22Rv1 (cell line): Measurements from ENCODE around the gene NDST3.

ENCODE experiments used
- ZFX ChIP-seq: fragments of 450-650 bp; IDR thresholded peaks from 2 replicates; pipeline ENCODE4 v1.6.1; 2017; ENCODE audit warnings: antibody characterized with exemption, borderline replicate concordance
- TF ChIP-seq, protein P1 (sequence below): fragments of 450-650 bp; IDR thresholded peaks from 2 replicates; pipeline ENCODE4 v1.5.1; 2017; ENCODE audit warnings: mild to moderate bottlenecking

DNA sequence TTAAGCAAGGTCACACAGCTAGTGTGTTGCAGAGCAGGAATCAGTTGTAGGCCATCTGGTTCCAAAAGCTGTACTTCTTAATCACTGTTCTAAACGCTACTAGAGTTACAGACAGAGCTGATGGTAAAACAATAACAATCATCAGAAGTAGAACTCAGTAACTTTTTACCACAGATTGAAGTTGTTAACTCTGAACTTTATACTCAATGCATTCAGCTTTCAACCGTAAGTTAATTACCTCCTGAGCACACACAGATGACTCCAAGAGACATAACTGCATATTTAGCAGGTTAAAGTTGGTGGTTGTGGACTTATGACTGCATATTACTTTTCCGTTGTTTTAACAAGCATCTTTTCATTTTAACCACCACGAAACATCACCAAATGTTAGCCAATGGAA is 191.2 kb downstream of the NDST3 start:
- TF ChIP-seq, protein P1, sequence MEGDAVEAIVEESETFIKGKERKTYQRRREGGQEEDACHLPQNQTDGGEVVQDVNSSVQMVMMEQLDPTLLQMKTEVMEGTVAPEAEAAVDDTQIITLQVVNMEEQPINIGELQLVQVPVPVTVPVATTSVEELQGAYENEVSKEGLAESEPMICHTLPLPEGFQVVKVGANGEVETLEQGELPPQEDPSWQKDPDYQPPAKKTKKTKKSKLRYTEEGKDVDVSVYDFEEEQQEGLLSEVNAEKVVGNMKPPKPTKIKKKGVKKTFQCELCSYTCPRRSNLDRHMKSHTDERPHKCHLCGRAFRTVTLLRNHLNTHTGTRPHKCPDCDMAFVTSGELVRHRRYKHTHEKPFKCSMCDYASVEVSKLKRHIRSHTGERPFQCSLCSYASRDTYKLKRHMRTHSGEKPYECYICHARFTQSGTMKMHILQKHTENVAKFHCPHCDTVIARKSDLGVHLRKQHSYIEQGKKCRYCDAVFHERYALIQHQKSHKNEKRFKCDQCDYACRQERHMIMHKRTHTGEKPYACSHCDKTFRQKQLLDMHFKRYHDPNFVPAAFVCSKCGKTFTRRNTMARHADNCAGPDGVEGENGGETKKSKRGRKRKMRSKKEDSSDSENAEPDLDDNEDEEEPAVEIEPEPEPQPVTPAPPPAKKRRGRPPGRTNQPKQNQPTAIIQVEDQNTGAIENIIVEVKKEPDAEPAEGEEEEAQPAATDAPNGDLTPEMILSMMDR: no peak
- TF ChIP-seq ZFX: no peak
